GM12872 (cell line): ENCODE data around the gene ARHGEF10L.

Experiments used
- CTCF ChIP-seq: IDR thresholded peaks from 3 replicates; pipeline ENCODE4 v1.5.1; 2011; ENCODE audit warnings: low read depth, mild to moderate bottlenecking, low read length, moderate library complexity; ENCODE audit not compliant: insufficient read depth

ARHGEF10L gene

GRCh38 chr1:17713993-17714392, 174.5 kb downstream of the ARHGEF10L start:
- TF ChIP-seq CTCF, result no peak

DNA sequence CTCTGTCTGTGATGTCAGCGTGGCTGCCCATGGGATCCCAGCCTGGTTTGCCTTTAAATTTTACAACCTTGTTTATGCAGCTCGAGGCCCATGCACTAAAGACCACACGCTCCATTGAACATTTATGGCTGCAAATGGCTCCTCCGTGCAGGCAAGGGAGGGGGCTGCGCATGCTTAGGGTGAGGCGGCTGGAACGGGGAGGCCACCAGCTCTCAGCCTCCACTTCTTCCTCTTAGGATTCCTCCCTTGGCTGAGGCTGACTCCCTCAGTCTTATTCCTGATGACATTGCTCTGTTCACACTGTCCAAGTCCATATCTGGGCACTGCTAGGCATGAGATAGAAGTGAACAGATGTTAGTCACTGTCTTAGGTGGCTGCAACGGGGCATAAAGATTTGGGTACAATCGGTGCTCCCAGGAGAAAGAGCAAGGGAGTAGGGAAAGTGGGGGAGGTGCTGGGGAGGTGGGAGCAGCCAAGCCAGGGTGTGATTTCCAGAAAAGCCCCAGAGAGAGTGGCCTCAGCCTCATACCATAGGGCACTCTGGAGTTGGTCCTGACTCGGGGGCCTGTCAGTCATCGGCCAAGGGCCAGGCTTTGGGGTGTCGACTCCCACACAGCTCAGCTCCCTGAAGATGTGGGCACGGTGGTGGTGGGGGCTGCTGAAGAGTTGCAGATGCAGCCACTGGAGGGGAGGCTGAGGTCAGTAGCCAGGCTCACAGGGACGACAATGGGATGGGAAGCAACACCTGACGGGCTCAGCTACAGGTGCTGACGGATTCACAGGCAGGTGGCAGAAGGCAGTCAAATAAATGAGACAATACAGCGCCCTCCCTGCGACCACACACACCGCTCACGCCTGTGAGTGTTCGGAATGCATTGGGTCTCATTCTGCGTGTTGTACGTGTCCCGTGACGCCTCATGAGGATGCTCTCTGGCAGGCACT, 178.4 kb downstream of the ARHGEF10L start:
- TF ChIP-seq CTCF, result no peak

GRCh38 chr1:17719874-17720273, 180.4 kb downstream of the ARHGEF10L start:
- no peak for TF ChIP-seq CTCF

- no peak for TF ChIP-seq CTCF
These were observed 181.9 kb downstream of the ARHGEF10L start for GRCh38 chr1:17721444-17721843.

- no peak for TF ChIP-seq CTCF
These were observed 184.2 kb downstream of the ARHGEF10L start for GRCh38 chr1:17723684-17724083.

DNA sequence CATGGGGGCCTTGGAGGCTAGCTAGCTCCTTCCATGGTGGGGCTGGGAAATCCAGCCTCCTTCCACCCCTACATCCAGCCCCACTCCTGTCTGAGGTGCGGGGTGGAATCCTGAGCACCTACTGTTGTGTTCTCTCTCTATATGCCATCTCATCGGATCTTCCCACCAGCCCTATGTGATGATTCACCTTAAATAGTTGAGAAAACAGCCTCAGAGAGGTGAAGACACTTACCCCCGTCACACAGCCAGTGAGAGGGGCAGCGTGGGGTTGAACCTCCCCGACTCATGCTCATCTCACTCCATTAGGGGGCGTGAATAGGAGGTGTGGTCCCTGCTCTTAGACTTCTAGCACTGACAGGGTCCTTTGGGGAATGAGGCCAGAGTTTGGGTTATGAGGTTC, 184.7 kb downstream of the ARHGEF10L start:
- no peak for TF ChIP-seq CTCF

DNA sequence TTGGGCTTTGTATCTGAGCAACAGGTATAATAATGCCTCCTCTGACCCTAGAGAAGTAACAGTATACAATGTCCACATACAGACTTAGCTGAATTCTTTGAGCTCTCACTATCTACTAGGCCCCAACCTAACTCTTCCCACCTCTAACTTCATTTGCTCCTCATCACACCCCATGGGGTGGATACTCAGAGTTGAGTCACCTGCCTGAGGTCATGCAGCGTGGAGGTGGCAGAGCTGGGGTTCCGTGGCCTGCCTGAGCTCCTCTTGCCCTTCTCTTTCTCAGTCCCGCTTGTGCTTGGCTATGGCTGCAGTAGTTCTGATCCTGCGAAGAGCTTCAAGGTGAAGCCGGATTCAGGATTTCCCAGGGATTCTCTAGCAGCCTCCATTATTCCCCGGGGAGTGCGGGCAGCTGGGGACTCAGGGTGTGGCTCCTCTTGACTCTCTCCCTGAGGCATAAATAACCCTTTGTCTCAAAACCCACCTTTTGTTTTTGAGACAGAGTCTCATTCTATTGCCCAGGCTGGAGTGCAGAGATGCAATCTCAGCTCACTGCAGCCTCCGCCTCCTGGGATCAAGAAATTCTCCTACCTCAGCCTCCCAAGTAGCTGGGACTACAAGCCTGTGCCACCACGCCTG, 185.7 kb downstream of the ARHGEF10L start:
- no peak for TF ChIP-seq CTCF
